ENCODE data around the gene SHOX. TPM values are rescaled to one million over a fixed set of nuclear protein-coding genes. Genes with fewer than 3 reads are reported as not detected.

Gene SHOX
- total RNA-seq, 2 donors from 2014 or later, result not detected

GRCh38 chrX:632366-633042 lies 1.9 kb downstream of the SHOX start:
- intact Hi-C loops (cut with DNase I), result no loop called here
- Histone ChIP-seq H3K4me1 (no peaks in the 10 kb centered on the region), H3K27ac (no peak overlapping the region), H3K9me3 (no peaks in the 10 kb centered on the region), H3K36me3 (replicated peaks in 1 of 2; ENCODE audit: insufficient read depth in 1 of 2, low read depth in 2 of 2) (no peaks in the 10 kb centered on the region), H3K4me3 (no peak overlapping the region), H3K27me3 (no peaks in the 10 kb centered on the region)
- no peak for TF ChIP-seq POLR2A (IDR thresholded peaks at IDR 0.05)
- TF ChIP-seq CTCF (IDR thresholded peaks at IDR 0.05), result no peak
- no peak for DNase-seq
- WGBS, 2 donors, result 0 to 1% methylated on average over 5 to 30 of the region's 30 CpGs
- ATAC-seq, result no peak

- TF ChIP-seq POLR2A (IDR thresholded peaks at IDR 0.05), result no peak
- no peak for TF ChIP-seq CTCF (IDR thresholded peaks at IDR 0.05)
- WGBS, 2 donors, result 0 to 2% methylated on average over 24 to 25 of the region's 25 CpGs
- no peak overlapping the region for H3K27ac ChIP-seq
- intact Hi-C loops (cut with DNase I), result no loop called here
- no peaks in the 10 kb centered on the region for H3K4me1 ChIP-seq
- no peaks in the 10 kb centered on the region for H3K36me3 ChIP-seq (replicated peaks in 1 of 2; ENCODE audit: insufficient read depth in 1 of 2, low read depth in 2 of 2)
- no peaks in the 10 kb centered on the region for H3K9me3 ChIP-seq
- ATAC-seq (no peak), DNase-seq (no peak)
- H3K27me3 ChIP-seq, result no peaks in the 10 kb centered on the region
- no peak overlapping the region for H3K4me3 ChIP-seq
Measured at GRCh38 chrX:633043-633984, 2.7 kb downstream of the SHOX start.

GRCh38 chrX:633985-634958 lies 3.7 kb downstream of the SHOX start:
- no peaks in the 10 kb centered on the region for H3K27me3 ChIP-seq
- WGBS, 2 donors, result 2 to 4% methylated on average over 76 to 78 of the region's 84 CpGs
- DNase-seq, result no peak
- ATAC-seq, result no peak
- no peak overlapping the region for H3K4me3 ChIP-seq
- no peaks in the 10 kb centered on the region for H3K36me3 ChIP-seq (replicated peaks in 1 of 2; ENCODE audit: insufficient read depth in 1 of 2, low read depth in 2 of 2)
- no peak overlapping the region for H3K27ac ChIP-seq
- intact Hi-C loops (cut with DNase I), result no loop called here
- no peaks in the 10 kb centered on the region for H3K9me3 ChIP-seq
- TF ChIP-seq CTCF (IDR thresholded peaks at IDR 0.05) (no peak), POLR2A (IDR thresholded peaks at IDR 0.05) (no peak)
- no peaks in the 10 kb centered on the region for H3K4me1 ChIP-seq

GRCh38 chrX:635428-636090 lies 5.0 kb downstream of the SHOX start:
- Histone ChIP-seq H3K27me3 (no peaks in the 10 kb centered on the region), H3K36me3 (replicated peaks in 1 of 2; ENCODE audit: insufficient read depth in 1 of 2, low read depth in 2 of 2) (no peaks in the 10 kb centered on the region), H3K9me3 (no peaks in the 10 kb centered on the region), H3K27ac (no peak overlapping the region), H3K4me3 (no peak overlapping the region), H3K4me1 (no peaks in the 10 kb centered on the region)
- ATAC-seq (no peak), DNase-seq (no peak)
- TF ChIP-seq CTCF (IDR thresholded peaks at IDR 0.05), result no peak
- no peak for TF ChIP-seq POLR2A (IDR thresholded peaks at IDR 0.05)
- 1 to 2% methylated on average over 24 to 27 of the region's 29 CpGs for WGBS, 2 donors
- intact Hi-C loops (cut with DNase I), result no loop called here

All from body of pancreas (tissue), 4 donors.